ENCODE results near the gene ATP2A1.

Gene ATP2A1

DNA sequence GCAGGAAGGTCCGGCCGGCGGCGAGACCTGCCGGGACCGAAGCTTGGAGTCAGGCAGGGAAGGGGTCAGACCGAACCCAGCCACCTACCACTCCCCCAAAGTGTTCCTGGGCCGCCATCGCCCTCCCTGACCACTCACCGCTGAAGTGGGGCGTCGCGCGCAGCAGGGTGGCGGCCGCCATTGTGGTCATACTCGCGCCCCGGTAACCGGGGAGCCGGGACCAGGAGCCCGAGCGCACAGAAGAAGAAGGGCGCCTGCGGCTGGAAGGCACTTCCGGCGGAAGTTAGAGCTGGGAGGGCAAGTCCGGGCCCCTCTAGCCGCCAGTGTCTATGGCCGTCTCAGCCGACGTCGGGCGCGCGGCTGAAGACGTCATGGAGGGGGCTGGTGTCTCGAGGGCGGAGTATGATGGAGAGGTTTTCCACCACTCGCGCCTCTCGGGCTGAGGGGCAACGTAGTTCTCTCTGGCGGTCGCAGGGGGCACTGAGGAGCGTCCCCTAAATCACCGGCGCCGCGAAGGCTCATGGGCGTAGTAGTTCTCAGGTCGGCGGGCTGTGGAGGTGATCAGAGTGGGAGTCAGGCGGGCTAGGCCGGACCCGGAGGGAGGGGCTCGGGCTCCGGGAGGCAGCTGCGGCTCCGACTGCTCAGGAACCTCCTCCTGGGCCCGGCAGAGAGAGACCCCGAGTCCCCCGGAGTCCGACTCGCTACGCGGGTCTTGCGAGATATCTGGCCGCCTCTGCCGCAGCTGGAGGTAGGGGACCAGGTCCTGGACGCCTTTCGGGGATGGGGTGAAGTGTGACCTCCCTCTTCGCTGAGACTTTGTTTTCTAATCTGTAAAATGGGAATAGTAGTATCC, 32.0 kb upstream of the ATP2A1 start, which contains the start of gene TUFM (continued):
- peak; percentile 80 for TF ChIP-seq ZBTB10 (tag by site-specific recombination; IDR thresholded peaks at IDR 0.05)
- no peak for TF ChIP-seq ZNF292 (tag by site-specific recombination; IDR thresholded peaks at IDR 0.05; ENCODE audit: borderline replicate concordance, low read depth)
- TF ChIP-seq KLF9 (tag by site-specific recombination; IDR thresholded peaks at IDR 0.05; ENCODE audit: low read depth), result peak; percentile 8; the same call in 1 of the 2 replicates
- TF ChIP-seq ZIC2 (tag by site-specific recombination; IDR thresholded peaks at IDR 0.05), result peak; percentile 14; the same call in 1 of the 2 replicates
- no peak for TF ChIP-seq ZNF48 (tag by site-specific recombination; IDR thresholded peaks at IDR 0.05)
- no peak for TF ChIP-seq ZNF157 (tag by site-specific recombination; IDR thresholded peaks at IDR 0.05)
- no peak for TF ChIP-seq ZNF785 (tag by site-specific recombination; IDR thresholded peaks at IDR 0.05)
- peak; percentile 96 for TF ChIP-seq KLF16 (tag by site-specific recombination; IDR thresholded peaks at IDR 0.05)
- TF ChIP-seq ZNF433 (tag by site-specific recombination; IDR thresholded peaks at IDR 0.05; ENCODE audit: low read depth), result no peak
- no peak for TF ChIP-seq ZNF266 (tag by site-specific recombination; IDR thresholded peaks at IDR 0.05; ENCODE audit: low read depth)
- TF ChIP-seq, protein P1, sequence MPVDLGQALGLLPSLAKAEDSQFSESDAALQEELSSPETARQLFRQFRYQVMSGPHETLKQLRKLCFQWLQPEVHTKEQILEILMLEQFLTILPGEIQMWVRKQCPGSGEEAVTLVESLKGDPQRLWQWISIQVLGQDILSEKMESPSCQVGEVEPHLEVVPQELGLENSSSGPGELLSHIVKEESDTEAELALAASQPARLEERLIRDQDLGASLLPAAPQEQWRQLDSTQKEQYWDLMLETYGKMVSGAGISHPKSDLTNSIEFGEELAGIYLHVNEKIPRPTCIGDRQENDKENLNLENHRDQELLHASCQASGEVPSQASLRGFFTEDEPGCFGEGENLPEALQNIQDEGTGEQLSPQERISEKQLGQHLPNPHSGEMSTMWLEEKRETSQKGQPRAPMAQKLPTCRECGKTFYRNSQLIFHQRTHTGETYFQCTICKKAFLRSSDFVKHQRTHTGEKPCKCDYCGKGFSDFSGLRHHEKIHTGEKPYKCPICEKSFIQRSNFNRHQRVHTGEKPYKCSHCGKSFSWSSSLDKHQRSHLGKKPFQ (tag by site-specific recombination; IDR thresholded peaks at IDR 0.05), result peak; percentile 51; the same call in 1 of the 2 replicates
- TF ChIP-seq ZNF214 (tag by site-specific recombination; IDR thresholded peaks at IDR 0.05; ENCODE audit: borderline replicate concordance), result no peak
- TF ChIP-seq, protein P2, sequence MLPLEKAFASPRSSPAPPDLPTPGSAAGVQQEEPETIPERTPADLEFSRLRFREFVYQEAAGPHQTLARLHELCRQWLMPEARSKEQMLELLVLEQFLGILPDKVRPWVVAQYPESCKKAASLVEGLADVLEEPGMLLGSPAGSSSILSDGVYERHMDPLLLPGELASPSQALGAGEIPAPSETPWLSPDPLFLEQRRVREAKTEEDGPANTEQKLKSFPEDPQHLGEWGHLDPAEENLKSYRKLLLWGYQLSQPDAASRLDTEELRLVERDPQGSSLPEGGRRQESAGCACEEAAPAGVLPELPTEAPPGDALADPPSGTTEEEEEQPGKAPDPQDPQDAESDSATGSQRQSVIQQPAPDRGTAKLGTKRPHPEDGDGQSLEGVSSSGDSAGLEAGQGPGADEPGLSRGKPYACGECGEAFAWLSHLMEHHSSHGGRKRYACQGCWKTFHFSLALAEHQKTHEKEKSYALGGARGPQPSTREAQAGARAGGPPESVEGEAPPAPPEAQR (tag by site-specific recombination; IDR thresholded peaks at IDR 0.05), result no peak
- TF ChIP-seq ZNF280C (tag by site-specific recombination; IDR thresholded peaks at IDR 0.05), result no peak
- no peak for TF ChIP-seq ZNF2 (tag by site-specific recombination; IDR thresholded peaks at IDR 0.05)
- no peak for TF ChIP-seq ZNF404 (tag by site-specific recombination; IDR thresholded peaks at IDR 0.05)
- 0 out of 2 replicates have a peak, but pooled peaks have one; percentile 9 for TF ChIP-seq PRDM4 (tag by site-specific recombination; IDR thresholded peaks at IDR 0.05)
- TF ChIP-seq GFI1B (tag by site-specific recombination; IDR thresholded peaks at IDR 0.05), result no peak
- TF ChIP-seq TSHZ1 (tag by site-specific recombination; IDR thresholded peaks at IDR 0.05; ENCODE audit: borderline replicate concordance), result no peak
- no peak for TF ChIP-seq ZNF221 (tag by site-specific recombination; IDR thresholded peaks at IDR 0.05; ENCODE audit: borderline replicate concordance)
- TF ChIP-seq IKZF3 (tag by site-specific recombination; IDR thresholded peaks at IDR 0.05), result no peak
- TF ChIP-seq, protein P3, sequence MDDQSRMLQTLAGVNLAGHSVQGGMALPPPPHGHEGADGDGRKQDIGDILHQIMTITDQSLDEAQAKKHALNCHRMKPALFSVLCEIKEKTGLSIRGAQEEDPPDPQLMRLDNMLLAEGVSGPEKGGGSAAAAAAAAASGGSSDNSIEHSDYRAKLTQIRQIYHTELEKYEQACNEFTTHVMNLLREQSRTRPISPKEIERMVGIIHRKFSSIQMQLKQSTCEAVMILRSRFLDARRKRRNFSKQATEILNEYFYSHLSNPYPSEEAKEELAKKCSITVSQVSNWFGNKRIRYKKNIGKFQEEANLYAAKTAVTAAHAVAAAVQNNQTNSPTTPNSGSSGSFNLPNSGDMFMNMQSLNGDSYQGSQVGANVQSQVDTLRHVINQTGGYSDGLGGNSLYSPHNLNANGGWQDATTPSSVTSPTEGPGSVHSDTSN (CRISPR knock-in tag; IDR thresholded peaks at IDR 0.05), result peak; percentile 70; the same call in 1 of the 2 replicates
- peak; percentile 93 for TF ChIP-seq ZBTB17 (tag by site-specific recombination; IDR thresholded peaks at IDR 0.05)
